Stimulated activated CD4-positive, alpha-beta T cell treated with anti-CD3 and anti-CD28 coated beads, Interleukin-1b, Interleukin-23, amount 100 ng/mL, for 1 hour (primary cell): ENCODE data around the gene POU2F1.

Experiments
- DNase-seq, 2 donors: peaks; one replicate each; pipeline ENCODE4 v3.0.0-alpha.2; 2020; ENCODE audit warnings: low read depth in 2 of 2

Gene POU2F1

GRCh38 chr1:167423684-167424619 is 203.3 kb downstream of the POU2F1 start:
- DNase-seq = no peak

- no peak for DNase-seq
Observed at GRCh38 chr1:167425482-167425881, 204.8 kb downstream of the POU2F1 start.

GRCh38 chr1:167426716-167427115 is 206.0 kb downstream of the POU2F1 start:
- DNase-seq = no peak

- no peak for DNase-seq
Observed at GRCh38 chr1:167427848-167428247, 207.2 kb downstream of the POU2F1 start.

GRCh38 chr1:167428395-167428794 is 207.7 kb downstream of the POU2F1 start:
- DNase-seq = no peak

GRCh38 chr1:167429612-167430011 is 208.9 kb downstream of the POU2F1 start:
- no peak for DNase-seq

- no peak for DNase-seq
Observed at GRCh38 chr1:167430134-167430848, 209.6 kb downstream of the POU2F1 start.

GRCh38 chr1:167430849-167431242 is 210.2 kb downstream of the POU2F1 start:
- no peak for DNase-seq

- no peak for DNase-seq
Observed at GRCh38 chr1:167431261-167431908, 210.7 kb downstream of the POU2F1 start.

GRCh38 chr1:167431909-167432650 is 211.4 kb downstream of the POU2F1 start:
- DNase-seq = no peak

- DNase-seq = no peak
Observed at GRCh38 chr1:167432780-167433179, 212.1 kb downstream of the POU2F1 start.

GRCh38 chr1:167433884-167434283 is 213.2 kb downstream of the POU2F1 start:
- no peak for DNase-seq

- no peak for DNase-seq
Observed at GRCh38 chr1:167434306-167434705, 213.6 kb downstream of the POU2F1 start.

- no peak for DNase-seq
Observed at GRCh38 chr1:167435484-167435883, 214.8 kb downstream of the POU2F1 start.

- no peak for DNase-seq
Observed at GRCh38 chr1:167438171-167439138, 217.8 kb downstream of the POU2F1 start.

- DNase-seq = no peak
Observed at GRCh38 chr1:167439301-167439988, 218.8 kb downstream of the POU2F1 start.

GRCh38 chr1:167440345-167440744 is 219.7 kb downstream of the POU2F1 start:
- DNase-seq = no peak

- no peak for DNase-seq
Observed at GRCh38 chr1:167440776-167441175, 220.1 kb downstream of the POU2F1 start.

GRCh38 chr1:167441222-167441621 is 220.5 kb downstream of the POU2F1 start:
- DNase-seq = no peak
